Measurements from ENCODE around the gene HSF2BP. TPM values are rescaled to one million over a fixed set of nuclear protein-coding genes. Genes with fewer than 3 reads are reported as not detected.
"Not testable (repeated sequence)": the region's sequence is repeated elsewhere in the genome, so short reads cannot be mapped to it uniquely, and the experiment has no call there.

HSF2BP gene
- total RNA-seq: 0.26 and 0.38 TPM in 2 replicates

- peak in 1 of 2 donors; percentile 91 for DNase-seq (ENCODE audit: low read depth in 2 of 2)
Observed at GRCh38 chr21:43659136-43660000, at the start of gene HSF2BP, which contains the start of gene RRP1B. Gene HSF2BP (minus strand): TSS chr21:43659488. CDS start chr21:43658096, 1,392 bp downstream. Gene RRP1B (plus strand): TSS chr21:43659560. CDS start chr21:43659665, 105 bp downstream.

- DNase-seq (ENCODE audit: low read depth in 2 of 2): no peak
Observed at GRCh38 chr21:43708745-43709381, 49.6 kb upstream of the HSF2BP start.

GRCh38 chr21:43707462-43707861 lies 48.2 kb upstream of the HSF2BP start:
- DNase-seq (ENCODE audit: low read depth in 2 of 2): no peak

- no peak for DNase-seq (ENCODE audit: low read depth in 2 of 2)
Observed at GRCh38 chr21:43703035-43703880, 44.0 kb upstream of the HSF2BP start.

- no peak for DNase-seq (ENCODE audit: low read depth in 2 of 2)
Observed at GRCh38 chr21:43702785-43703034, 43.4 kb upstream of the HSF2BP start.

- no peak for DNase-seq (ENCODE audit: low read depth in 2 of 2)
Observed at GRCh38 chr21:43701936-43702784, 42.9 kb upstream of the HSF2BP start.

GRCh38 chr21:43699933-43700599 lies 40.8 kb upstream of the HSF2BP start:
- DNase-seq (ENCODE audit: low read depth in 2 of 2): no peak

- not testable (repeated sequence) for DNase-seq (ENCODE audit: low read depth in 2 of 2)
Observed at GRCh38 chr21:43699492-43699777, 40.1 kb upstream of the HSF2BP start.

GRCh38 chr21:43697758-43698643 lies 38.7 kb upstream of the HSF2BP start:
- no peak for DNase-seq (ENCODE audit: low read depth in 2 of 2)

- no peak for DNase-seq (ENCODE audit: low read depth in 2 of 2)
Observed at GRCh38 chr21:43696214-43696613, 36.9 kb upstream of the HSF2BP start.

- DNase-seq (ENCODE audit: low read depth in 2 of 2): no peak
Observed at GRCh38 chr21:43694437-43695079, 35.3 kb upstream of the HSF2BP start.

- no peak for DNase-seq (ENCODE audit: low read depth in 2 of 2)
Observed at GRCh38 chr21:43693981-43694380, 34.7 kb upstream of the HSF2BP start.

- DNase-seq (ENCODE audit: low read depth in 2 of 2): no peak
Observed at GRCh38 chr21:43692949-43693348, 33.7 kb upstream of the HSF2BP start.

GRCh38 chr21:43691801-43692200 lies 32.5 kb upstream of the HSF2BP start:
- no peak for DNase-seq (ENCODE audit: low read depth in 2 of 2)

- no peak for DNase-seq (ENCODE audit: low read depth in 2 of 2)
Observed at GRCh38 chr21:43691086-43691795, 32.0 kb upstream of the HSF2BP start.

- no peak for DNase-seq (ENCODE audit: low read depth in 2 of 2)
Observed at GRCh38 chr21:43690346-43690745, 31.1 kb upstream of the HSF2BP start.

- DNase-seq (ENCODE audit: low read depth in 2 of 2): no peak
Observed at GRCh38 chr21:43689556-43690337, 30.5 kb upstream of the HSF2BP start.

GRCh38 chr21:43688906-43689305 lies 29.6 kb upstream of the HSF2BP start:
- DNase-seq (ENCODE audit: low read depth in 2 of 2): no peak

All from dermis microvascular lymphatic vessel endothelial cell (primary cell).